NCI-H1930 (cell line): ENCODE measurements around the gene CHST1.

Experiments
- DNase-seq, 2 experiments: peaks; one replicate each; lab custom pipeline; 2025; lab: John Stamatoyannopoulos, UW

The CHST1 gene

DNA sequence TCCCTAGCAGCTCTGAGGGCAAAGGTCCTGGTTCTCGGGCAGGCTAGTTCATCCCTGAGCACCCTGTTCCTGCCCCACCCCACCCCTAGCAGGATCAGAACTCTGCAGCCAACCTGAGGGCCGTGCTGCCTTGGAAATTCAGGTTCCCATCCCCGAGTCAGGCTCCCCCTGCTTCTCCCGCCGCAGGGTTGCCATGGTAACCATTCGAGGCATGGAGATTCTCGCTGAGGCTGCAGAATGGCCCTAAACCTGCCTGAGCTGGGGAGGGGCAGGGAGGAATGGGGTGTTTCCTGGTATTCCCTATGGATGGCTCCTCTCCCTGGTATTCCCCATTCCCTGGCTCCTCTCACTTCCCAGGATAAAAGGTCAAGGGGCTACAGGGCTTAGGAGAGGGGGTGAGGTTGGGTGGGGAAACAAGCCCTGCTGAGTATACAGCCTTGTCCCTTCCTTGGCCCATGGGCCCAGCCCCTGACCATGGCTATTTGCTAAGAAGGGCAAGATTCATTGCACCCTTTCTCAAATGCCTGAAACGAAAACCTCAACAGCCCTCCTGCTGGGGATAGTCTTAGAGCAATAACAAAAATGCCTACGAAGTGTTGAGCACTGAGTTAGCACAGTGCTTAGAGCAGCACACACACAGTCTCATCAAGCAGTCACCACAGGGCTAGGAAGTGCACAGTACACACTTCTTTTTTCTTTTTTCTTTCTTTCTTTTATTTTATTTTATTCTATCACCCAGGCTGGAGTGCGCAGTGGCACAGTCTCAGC, 58.7 kb downstream of the CHST1 start:
- no peak for DNase-seq

DNA sequence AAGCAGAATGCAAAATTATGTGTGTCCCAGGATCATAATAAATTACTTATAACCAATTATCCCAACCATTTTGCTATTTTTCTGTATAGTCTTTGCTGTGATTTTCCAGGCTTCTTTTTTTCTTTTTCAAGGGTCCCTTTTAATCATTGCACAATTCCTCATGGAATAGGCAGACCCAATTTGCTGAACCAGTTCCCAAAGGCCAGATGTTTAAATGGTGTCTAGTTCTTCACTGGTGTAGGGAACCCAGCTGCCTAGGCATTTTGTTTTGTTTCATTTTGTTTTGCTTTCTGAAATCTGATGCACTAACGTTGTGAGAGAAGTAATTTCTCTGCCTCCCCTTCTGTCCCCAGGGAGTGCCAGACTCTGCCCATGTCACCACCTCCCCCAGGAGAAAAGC, 60.4 kb downstream of the CHST1 start:
- no peak for DNase-seq

DNA sequence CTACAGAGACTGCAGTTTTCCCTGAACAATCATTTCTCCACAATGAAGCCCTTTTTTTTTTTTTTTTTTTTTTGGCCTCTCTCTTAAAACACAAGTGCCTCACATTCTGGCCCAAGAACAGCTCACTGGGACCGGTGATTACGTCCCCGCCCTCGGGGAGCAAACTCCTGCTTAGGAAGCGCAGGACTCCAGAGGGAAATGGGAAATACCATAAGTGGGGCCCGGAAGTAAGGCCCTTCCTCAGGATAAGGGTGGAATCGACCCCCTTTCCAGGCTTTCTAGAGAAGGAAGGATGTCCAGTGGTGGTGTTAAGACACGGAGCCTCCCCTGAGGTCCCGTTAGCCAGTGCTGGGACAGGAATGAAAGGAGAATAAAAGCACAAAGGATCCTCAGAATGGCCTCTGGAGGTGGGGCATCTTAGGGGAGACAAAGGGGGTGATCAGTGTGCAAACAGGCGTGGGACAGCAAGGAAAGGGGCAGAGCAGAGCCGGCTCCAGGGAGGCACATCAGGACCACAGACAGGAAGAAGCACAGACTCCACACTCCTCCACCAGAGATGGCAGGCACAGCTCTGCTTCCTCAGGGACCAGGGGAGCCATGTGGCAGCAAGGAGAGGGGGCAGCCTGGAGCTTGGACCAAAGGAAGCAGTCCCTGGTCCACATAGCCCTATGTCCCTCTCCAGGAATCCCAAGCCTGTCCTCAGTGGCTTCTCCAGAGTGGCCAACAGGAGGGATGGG, 61.3 kb downstream of the CHST1 start:
- no peak for DNase-seq

DNA sequence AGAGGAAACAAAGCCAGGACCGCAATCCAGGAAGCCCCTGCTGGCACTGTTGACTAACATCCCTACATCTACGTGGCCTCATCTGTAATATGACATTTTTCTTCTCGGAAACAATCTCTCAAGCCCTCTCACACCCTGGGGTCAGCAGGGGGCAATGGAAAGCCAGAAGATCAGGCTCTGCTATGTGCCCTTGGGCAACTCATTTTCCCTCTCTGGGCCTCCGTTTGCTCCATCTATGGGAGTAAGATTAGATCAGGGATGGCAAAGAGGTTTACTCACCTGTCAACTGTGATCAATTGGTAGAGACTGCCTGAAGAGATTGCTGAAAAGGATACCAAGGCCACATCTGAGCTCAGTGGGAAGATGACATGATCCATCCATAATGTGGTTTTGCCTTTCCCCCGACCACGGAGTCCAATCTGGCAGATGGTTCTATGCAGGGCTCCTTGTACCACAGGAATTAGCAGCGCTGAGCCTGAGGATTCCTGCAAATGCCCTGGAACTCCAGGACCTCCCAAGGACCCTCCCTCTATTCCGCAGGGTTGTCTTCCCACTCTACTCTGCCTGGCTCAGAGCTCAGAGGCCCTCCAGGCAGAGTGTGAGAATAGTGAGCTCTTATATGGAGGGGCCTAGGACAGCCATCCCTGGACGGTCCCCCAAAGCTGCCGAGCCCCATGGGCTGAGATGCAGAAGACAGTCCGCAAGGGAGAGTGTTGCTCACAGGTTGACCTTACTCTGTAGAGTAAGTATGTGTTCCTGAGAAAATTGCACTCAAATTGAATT, 66.1 kb downstream of the CHST1 start:
- DNase-seq: no peak
